GM15510 (cell line): Measurements from ENCODE around the gene SLC4A5.

Experiments used
- POLR2A ChIP-seq: IDR thresholded peaks from 3 replicates; pipeline ENCODE4 v1.6.1; 2011; ENCODE audit warnings: borderline replicate concordance; ENCODE audit not compliant: insufficient read length; ENCODE audit errors: extremely low read depth

Gene SLC4A5

DNA sequence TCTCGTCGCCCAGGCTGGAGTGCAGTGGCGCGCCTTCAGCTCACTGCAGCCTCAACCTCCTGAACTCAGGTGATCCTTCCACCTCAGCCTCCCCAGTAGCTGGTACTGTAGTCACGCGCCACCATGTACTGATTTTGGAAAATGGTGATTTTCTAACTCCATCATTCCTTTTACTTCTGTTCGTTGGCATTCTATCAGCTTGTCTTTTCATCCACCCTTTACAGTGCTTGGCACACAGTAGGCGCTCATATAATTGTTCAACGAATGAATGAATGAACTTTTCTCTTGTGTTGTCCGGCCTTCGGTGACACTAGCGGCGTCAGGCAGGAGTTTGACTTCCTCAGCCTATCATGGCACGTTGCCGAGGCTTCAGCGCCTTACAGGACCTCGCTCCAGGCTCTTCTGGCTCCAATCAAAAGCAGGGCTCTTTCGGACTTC, 145.2 kb downstream of the SLC4A5 start:
- no peak for TF ChIP-seq POLR2A

DNA sequence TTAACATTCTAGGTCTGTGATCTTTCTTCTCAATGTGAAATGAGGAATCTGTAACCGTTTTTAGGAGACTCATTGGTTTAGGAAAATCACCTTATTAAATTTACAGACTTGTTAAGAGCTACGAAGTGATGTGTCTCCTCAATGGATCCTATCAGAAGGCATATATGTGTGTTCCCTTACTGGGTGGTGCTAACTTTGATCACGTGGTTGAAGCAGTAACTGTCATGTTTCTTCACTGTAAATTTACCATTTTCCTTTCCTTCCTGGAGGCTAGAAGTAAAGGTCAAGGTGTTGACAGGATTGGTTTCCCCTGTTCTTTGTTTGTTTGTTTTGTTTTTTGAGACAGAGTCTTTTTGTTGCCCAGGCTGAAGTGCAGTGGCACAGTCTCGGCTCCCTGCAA, 146.2 kb downstream of the SLC4A5 start:
- no peak for TF ChIP-seq POLR2A

DNA sequence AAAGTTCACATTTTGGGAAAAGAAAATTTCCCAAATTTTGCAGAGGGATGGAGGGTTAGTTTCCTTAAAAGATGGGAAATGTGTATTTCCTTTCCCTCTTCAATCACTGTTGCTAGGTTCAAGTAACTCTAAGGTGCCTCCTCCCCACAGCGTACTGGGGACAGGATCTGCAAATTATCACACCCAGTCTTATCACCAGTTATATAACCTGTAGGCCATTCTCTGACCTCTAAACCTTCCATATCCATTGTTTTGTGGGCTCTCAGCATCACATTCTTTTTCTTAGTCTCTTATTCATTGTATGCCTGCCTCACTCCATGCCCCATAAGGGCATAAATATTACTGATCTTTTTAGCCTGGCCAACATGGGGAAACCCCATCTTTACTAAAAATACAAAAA, 148.4 kb downstream of the SLC4A5 start:
- no peak for TF ChIP-seq POLR2A

- no peak for TF ChIP-seq POLR2A
Measured at GRCh38 chr2:74191596-74192380, 151.4 kb downstream of the SLC4A5 start.

DNA sequence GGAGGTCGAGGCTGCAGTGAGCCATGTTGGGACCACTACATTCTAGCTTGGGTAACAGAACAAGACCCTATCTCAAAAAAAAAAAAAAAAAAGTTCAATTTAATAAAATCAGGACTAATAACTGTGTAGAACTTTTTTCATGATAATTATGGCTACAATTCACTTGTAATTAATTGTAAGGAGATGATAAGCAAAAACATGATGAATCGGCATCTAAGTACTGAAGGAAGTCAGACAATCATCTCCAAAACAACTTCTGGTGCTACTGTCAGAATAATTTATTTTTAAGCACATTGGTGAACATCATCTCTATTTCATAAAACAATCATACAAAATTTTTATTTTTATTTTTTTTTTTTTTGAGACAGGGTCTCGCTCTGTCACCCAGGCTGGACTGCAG, 154.5 kb downstream of the SLC4A5 start:
- TF ChIP-seq POLR2A, result no peak

- TF ChIP-seq POLR2A, result no peak
Measured at GRCh38 chr2:74188018-74188601, 155.1 kb downstream of the SLC4A5 start.

- no peak for TF ChIP-seq POLR2A
Measured at GRCh38 chr2:74186038-74186437, 157.2 kb downstream of the SLC4A5 start.

GRCh38 chr2:74183878-74184277, 159.3 kb downstream of the SLC4A5 start:
- TF ChIP-seq POLR2A, result no peak

GRCh38 chr2:74181739-74182138, 161.5 kb downstream of the SLC4A5 start:
- TF ChIP-seq POLR2A, result no peak

GRCh38 chr2:74179063-74179865, 164.0 kb downstream of the SLC4A5 start:
- TF ChIP-seq POLR2A, result no peak

GRCh38 chr2:74178211-74179062, 164.8 kb downstream of the SLC4A5 start, which contains the start of gene MOB1A:
Gene MOB1A, minus strand, starts transcription at chr2:74178879. Its CDS starts 205 bp downstream, at chr2:74178674.
- peak; percentile 92 for TF ChIP-seq POLR2A

GRCh38 chr2:74177696-74178095, 165.5 kb downstream of the SLC4A5 start:
- no peak for TF ChIP-seq POLR2A

DNA sequence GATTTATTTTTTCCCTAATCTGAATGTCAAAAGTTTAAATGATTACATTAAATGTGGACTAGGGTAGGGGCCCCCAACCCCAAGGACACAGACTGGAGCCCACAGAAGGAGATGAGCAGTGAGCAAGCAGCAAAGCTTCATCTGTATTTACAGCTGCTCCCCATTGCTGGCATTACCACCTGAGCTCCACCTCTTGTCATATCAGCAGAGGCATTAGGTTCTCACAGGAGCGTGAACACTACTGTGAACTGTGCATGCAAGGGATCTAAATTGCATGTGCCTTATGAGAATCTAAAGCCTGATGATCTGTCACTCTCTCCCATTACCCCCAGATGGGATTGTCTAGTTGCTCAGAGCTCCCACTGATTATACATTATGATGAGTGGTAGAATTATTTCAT, 168.3 kb downstream of the SLC4A5 start:
- TF ChIP-seq POLR2A, result no peak

- TF ChIP-seq POLR2A, result no peak
Measured at GRCh38 chr2:74168739-74169138, 174.5 kb downstream of the SLC4A5 start.
